SU-DHL-6 (cell line): ENCODE measurements around the gene ANXA1.

Experiments used
- EZH2phosphoT487 ChIP-seq: fragments of 200-600 bp; sonication (generic), shearing (Covaris generic); conservative IDR thresholded peaks from 2 replicates; pipeline ENCODE4 v1.6.1; 2018; ENCODE audit warnings: mild to moderate bottlenecking, antibody characterized with exemption, low read length, moderate library complexity, mixed read lengths
- TF ChIP-seq, protein P1 (sequence below): fragments of 200-600 bp; sonication (generic); IDR thresholded peaks from one replicate; pipeline ENCODE4 v1.5.1; 2017; ENCODE audit warnings: antibody characterized with exemption, mild to moderate bottlenecking, low read length, moderate library complexity; ENCODE audit not compliant: insufficient read depth, poor library complexity, severe bottlenecking

DNA sequence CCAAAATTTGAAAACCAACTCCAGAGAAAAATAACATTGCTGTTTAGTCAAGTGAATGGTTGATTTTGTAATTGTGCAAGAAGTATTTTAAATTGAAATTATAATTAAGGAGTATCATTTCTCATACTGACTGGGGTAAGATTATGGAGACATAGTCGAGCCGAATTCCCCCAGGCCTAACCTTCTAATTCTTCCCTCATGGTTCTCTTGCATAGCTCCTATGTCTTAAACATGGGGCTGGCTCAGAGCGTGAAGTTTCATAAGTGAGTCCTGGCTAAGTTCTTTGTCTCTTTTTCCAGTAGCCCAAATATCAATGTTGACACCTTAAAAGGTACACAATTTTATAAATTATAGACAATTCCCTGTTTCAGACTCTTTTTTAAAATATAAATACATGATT lies 46.7 kb upstream of the ANXA1 start:
- TF ChIP-seq, protein P1, sequence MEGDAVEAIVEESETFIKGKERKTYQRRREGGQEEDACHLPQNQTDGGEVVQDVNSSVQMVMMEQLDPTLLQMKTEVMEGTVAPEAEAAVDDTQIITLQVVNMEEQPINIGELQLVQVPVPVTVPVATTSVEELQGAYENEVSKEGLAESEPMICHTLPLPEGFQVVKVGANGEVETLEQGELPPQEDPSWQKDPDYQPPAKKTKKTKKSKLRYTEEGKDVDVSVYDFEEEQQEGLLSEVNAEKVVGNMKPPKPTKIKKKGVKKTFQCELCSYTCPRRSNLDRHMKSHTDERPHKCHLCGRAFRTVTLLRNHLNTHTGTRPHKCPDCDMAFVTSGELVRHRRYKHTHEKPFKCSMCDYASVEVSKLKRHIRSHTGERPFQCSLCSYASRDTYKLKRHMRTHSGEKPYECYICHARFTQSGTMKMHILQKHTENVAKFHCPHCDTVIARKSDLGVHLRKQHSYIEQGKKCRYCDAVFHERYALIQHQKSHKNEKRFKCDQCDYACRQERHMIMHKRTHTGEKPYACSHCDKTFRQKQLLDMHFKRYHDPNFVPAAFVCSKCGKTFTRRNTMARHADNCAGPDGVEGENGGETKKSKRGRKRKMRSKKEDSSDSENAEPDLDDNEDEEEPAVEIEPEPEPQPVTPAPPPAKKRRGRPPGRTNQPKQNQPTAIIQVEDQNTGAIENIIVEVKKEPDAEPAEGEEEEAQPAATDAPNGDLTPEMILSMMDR, result no peak
- no peak for TF ChIP-seq EZH2phosphoT487
